Panc1 (cell line): Measurements from ENCODE around the gene EIF4E.
"Not testable (repeated sequence)": the region's sequence is repeated elsewhere in the genome, so short reads cannot be mapped to it uniquely, and the experiment has no call there.

Experiments used
- CTCF ChIP-seq: fragments of 450-650 bp; IDR thresholded peaks from 2 replicates; pipeline ENCODE4 v1.5.1; 2017; ENCODE audit warnings: mild to moderate bottlenecking
- REST ChIP-seq, 2 experiments: IDR thresholded peaks; 2 replicates each; pipeline ENCODE4 v1.6.1; 2011 to 2012; ENCODE audit warnings: low read depth in 2 of 2, control low read depth in 1 of 2, low read length in 1 of 2, mild to moderate bottlenecking in 1 of 2, moderate library complexity in 1 of 2; ENCODE audit not compliant: insufficient read depth in 1 of 2

- not testable (repeated sequence) for TF ChIP-seq CTCF; REST (IDR thresholded peaks at IDR 0.05; ENCODE audit: insufficient read depth in 1 of 2, low read depth in 2 of 2, low read length in 1 of 2)
These were observed 5.9 kb upstream of the EIF4E start for GRCh38 chr4:98934851-98935250.
